ENCODE results near the gene PAX3.

The PAX3 gene

GRCh38 chr2:222203041-222203440 lies 95.8 kb downstream of the PAX3 start:
- H3K9ac ChIP-seq (ENCODE audit: low read length): no peak overlapping the region
- no peaks in the 10 kb centered on the region for H3K27me3 ChIP-seq (ENCODE audit: control insufficient read depth, insufficient read depth, low read length)

DNA sequence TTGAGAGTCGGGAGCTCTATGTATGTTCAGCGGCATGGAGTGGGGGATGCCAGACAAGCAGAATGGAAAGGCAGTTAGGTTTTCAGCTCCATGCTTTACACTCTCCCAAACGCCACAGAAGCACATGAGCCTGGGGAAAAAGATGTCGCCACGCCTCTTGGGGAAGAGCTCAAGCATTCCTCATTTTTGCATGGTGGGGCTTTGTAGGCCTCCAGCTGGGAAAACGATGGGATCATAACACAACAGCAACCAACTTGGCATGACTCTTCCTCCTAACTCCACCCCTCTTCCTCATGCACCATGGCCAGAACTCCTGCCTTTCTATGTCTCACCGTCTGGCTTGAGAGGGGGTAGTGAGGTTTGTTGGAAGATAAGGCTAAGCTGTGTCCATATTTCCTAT lies 102.6 kb downstream of the PAX3 start:
- Histone ChIP-seq H3K9me3 (ENCODE audit: control insufficient read depth, insufficient read depth, low read depth, low read length) (no peaks in the 10 kb centered on the region), H3K36me3 (ENCODE audit: control insufficient read depth, insufficient read depth, low read length) (no peaks in the 10 kb centered on the region), H3K9ac (ENCODE audit: low read length) (no peak overlapping the region), H3K27ac (ENCODE audit: low read depth, low read length) (no peak overlapping the region), H3K4me1 (ENCODE audit: control insufficient read depth, insufficient read depth, low read length) (peaks cover 6% of the 10 kb centered on the region; the same call in 1 of the 2 replicates), H3K27me3 (ENCODE audit: control insufficient read depth, insufficient read depth, low read length) (no peaks in the 10 kb centered on the region), H3K4me3 (ENCODE audit: low read depth, low read length) (no peak overlapping the region)

More at GRCh38 chr2:222203041-222203440, 95.8 kb downstream of the PAX3 start:
- Histone ChIP-seq H3K27ac (ENCODE audit: low read depth, low read length) (no peak overlapping the region), H3K4me3 (ENCODE audit: low read depth, low read length) (no peak overlapping the region), H3K4me1 (ENCODE audit: control insufficient read depth, insufficient read depth, low read length) (peaks cover 5% of the 10 kb centered on the region), H3K9me3 (ENCODE audit: control insufficient read depth, insufficient read depth, low read depth, low read length) (no peaks in the 10 kb centered on the region), H3K36me3 (ENCODE audit: control insufficient read depth, insufficient read depth, low read length) (no peaks in the 10 kb centered on the region)

- Histone ChIP-seq H3K4me3 (ENCODE audit: low read depth, low read length) (no peak overlapping the region), H3K9me3 (ENCODE audit: control insufficient read depth, insufficient read depth, low read depth, low read length) (no peaks in the 10 kb centered on the region), H3K27ac (ENCODE audit: low read depth, low read length) (no peak overlapping the region), H3K36me3 (ENCODE audit: control insufficient read depth, insufficient read depth, low read length) (no peaks in the 10 kb centered on the region), H3K4me1 (ENCODE audit: control insufficient read depth, insufficient read depth, low read length) (peaks cover 6% of the 10 kb centered on the region; the same call in 1 of the 2 replicates), H3K27me3 (ENCODE audit: control insufficient read depth, insufficient read depth, low read length) (no peaks in the 10 kb centered on the region), H3K9ac (ENCODE audit: low read length) (no peak overlapping the region)
Measured at GRCh38 chr2:222194669-222195068, 104.1 kb downstream of the PAX3 start.

GRCh38 chr2:222193328-222193983 lies 105.3 kb downstream of the PAX3 start:
- Histone ChIP-seq H3K4me1 (ENCODE audit: control insufficient read depth, insufficient read depth, low read length) (peaks cover 6% of the 10 kb centered on the region; the same call in 1 of the 2 replicates), H3K27ac (ENCODE audit: low read depth, low read length) (no peak overlapping the region), H3K4me3 (ENCODE audit: low read depth, low read length) (no peak overlapping the region), H3K9ac (ENCODE audit: low read length) (no peak overlapping the region), H3K27me3 (ENCODE audit: control insufficient read depth, insufficient read depth, low read length) (no peaks in the 10 kb centered on the region; the same call in 1 of the 2 replicates), H3K9me3 (ENCODE audit: control insufficient read depth, insufficient read depth, low read depth, low read length) (no peaks in the 10 kb centered on the region), H3K36me3 (ENCODE audit: control insufficient read depth, insufficient read depth, low read length) (no peaks in the 10 kb centered on the region)

GRCh38 chr2:222180619-222181018 lies 118.2 kb downstream of the PAX3 start:
- no peaks in the 10 kb centered on the region for H3K9me3 ChIP-seq (ENCODE audit: control insufficient read depth, insufficient read depth, low read depth, low read length)
- H3K27ac ChIP-seq (ENCODE audit: low read depth, low read length): no peak overlapping the region
- no peak overlapping the region for H3K4me3 ChIP-seq (ENCODE audit: low read depth, low read length)
- H3K9ac ChIP-seq (ENCODE audit: low read length): no peak overlapping the region
- no peaks in the 10 kb centered on the region for H3K36me3 ChIP-seq (ENCODE audit: control insufficient read depth, insufficient read depth, low read length)
- H3K4me1 ChIP-seq (ENCODE audit: control insufficient read depth, insufficient read depth, low read length): 0 out of 2 replicates have a peak, but pooled peaks cover 6% of the 10 kb centered on the region
- H3K27me3 ChIP-seq (ENCODE audit: control insufficient read depth, insufficient read depth, low read length): 0 out of 2 replicates have a peak, but pooled peaks cover 3% of the 10 kb centered on the region

DNA sequence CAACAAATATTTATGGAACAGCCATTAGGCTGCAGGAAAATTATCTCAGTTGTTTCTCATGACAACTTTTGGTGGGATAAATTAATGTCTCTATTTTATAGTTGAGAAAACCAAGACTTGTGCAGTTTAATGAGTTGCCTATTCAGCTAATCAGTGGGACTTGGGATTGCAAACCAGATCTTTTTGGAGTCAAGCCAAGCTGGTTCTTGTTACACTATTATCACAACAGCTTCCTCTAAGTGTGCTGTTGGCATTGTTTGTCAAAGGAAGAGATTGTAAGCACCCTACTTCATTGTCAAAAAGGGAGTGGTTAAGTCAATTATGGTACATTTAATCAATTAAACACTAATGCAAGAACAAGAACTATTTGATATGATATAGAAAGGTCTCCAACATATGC lies 119.2 kb downstream of the PAX3 start:
- peaks cover 3% of the 10 kb centered on the region; the same call in 1 of the 2 replicates for H3K27me3 ChIP-seq (ENCODE audit: control insufficient read depth, insufficient read depth, low read length)
- H3K9me3 ChIP-seq (ENCODE audit: control insufficient read depth, insufficient read depth, low read depth, low read length): no peaks in the 10 kb centered on the region
- H3K4me1 ChIP-seq (ENCODE audit: control insufficient read depth, insufficient read depth, low read length): peaks cover 7% of the 10 kb centered on the region; the same call in 1 of the 2 replicates
- H3K27ac ChIP-seq (ENCODE audit: low read depth, low read length): no peak overlapping the region
- H3K36me3 ChIP-seq (ENCODE audit: control insufficient read depth, insufficient read depth, low read length): no peaks in the 10 kb centered on the region
- H3K4me3 ChIP-seq (ENCODE audit: low read depth, low read length): no peak overlapping the region
- no peak overlapping the region for H3K9ac ChIP-seq (ENCODE audit: low read length)

- Histone ChIP-seq H3K9ac (ENCODE audit: low read length) (no peak overlapping the region), H3K27me3 (ENCODE audit: control insufficient read depth, insufficient read depth, low read length) (peaks cover 3% of the 10 kb centered on the region; the same call in 1 of the 2 replicates), H3K27ac (ENCODE audit: low read depth, low read length) (no peak overlapping the region), H3K4me3 (ENCODE audit: low read depth, low read length) (no peak overlapping the region), H3K9me3 (ENCODE audit: control insufficient read depth, insufficient read depth, low read depth, low read length) (no peaks in the 10 kb centered on the region), H3K36me3 (ENCODE audit: control insufficient read depth, insufficient read depth, low read length) (no peaks in the 10 kb centered on the region), H3K4me1 (ENCODE audit: control insufficient read depth, insufficient read depth, low read length) (peaks cover 15% of the 10 kb centered on the region; the same call in 1 of the 2 replicates)
Measured at GRCh38 chr2:222178450-222178849, 120.3 kb downstream of the PAX3 start.

DNA sequence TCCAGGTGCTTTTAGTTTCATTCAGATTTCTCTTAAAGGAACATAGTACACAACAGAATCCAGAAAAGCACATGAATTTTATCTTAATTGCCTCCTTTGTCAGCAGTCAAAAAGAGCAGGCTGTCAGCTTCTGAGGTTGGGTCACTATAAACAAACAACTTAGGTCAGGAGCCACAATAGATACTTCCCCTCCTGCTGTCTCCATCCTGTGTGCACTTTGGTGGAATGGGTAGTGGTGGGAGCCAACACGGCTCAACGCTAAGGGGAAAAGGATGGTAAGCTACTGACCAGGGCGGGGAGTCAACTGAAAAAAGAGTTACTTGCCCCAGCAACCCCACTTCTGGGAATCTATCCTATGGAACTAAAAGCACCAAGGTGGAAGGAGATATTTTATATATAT lies 121.9 kb downstream of the PAX3 start:
- peaks cover 15% of the 10 kb centered on the region; the same call in 1 of the 2 replicates for H3K4me1 ChIP-seq (ENCODE audit: control insufficient read depth, insufficient read depth, low read length)
- H3K36me3 ChIP-seq (ENCODE audit: control insufficient read depth, insufficient read depth, low read length): no peaks in the 10 kb centered on the region
- no peak overlapping the region for H3K9ac ChIP-seq (ENCODE audit: low read length)
- no peaks in the 10 kb centered on the region for H3K9me3 ChIP-seq (ENCODE audit: control insufficient read depth, insufficient read depth, low read depth, low read length)
- no peak overlapping the region for H3K27ac ChIP-seq (ENCODE audit: low read depth, low read length)
- H3K27me3 ChIP-seq (ENCODE audit: control insufficient read depth, insufficient read depth, low read length): peaks cover 3% of the 10 kb centered on the region; the same call in 1 of the 2 replicates
- H3K4me3 ChIP-seq (ENCODE audit: low read depth, low read length): no peak overlapping the region

DNA sequence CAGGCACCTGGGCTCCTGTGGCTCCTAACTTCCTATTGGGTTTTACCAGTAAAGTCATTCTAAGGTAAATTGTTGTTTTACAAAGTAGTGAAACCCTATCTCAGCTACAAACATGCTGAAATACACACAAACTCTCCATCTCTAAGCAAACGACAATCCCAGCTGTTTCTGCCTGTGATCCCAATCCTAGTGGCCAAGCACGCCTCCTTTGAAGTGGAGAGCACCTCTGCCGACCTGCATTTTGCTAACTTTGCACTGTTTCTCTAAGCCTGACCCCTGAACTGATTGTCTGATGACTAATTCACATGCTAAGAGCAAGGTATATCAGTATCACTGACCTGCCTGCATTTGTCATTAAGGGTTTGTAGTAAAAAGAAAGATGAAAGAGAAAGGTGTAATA lies 124.3 kb downstream of the PAX3 start:
- Histone ChIP-seq H3K27me3 (ENCODE audit: control insufficient read depth, insufficient read depth, low read length) (peaks cover 3% of the 10 kb centered on the region; the same call in 1 of the 2 replicates), H3K9ac (ENCODE audit: low read length) (no peak overlapping the region), H3K4me3 (ENCODE audit: low read depth, low read length) (no peak overlapping the region), H3K4me1 (ENCODE audit: control insufficient read depth, insufficient read depth, low read length) (peaks cover 15% of the 10 kb centered on the region; the same call in 1 of the 2 replicates), H3K27ac (ENCODE audit: low read depth, low read length) (no peak overlapping the region), H3K9me3 (ENCODE audit: control insufficient read depth, insufficient read depth, low read depth, low read length) (no peaks in the 10 kb centered on the region), H3K36me3 (ENCODE audit: control insufficient read depth, insufficient read depth, low read length) (no peaks in the 10 kb centered on the region)

DNA sequence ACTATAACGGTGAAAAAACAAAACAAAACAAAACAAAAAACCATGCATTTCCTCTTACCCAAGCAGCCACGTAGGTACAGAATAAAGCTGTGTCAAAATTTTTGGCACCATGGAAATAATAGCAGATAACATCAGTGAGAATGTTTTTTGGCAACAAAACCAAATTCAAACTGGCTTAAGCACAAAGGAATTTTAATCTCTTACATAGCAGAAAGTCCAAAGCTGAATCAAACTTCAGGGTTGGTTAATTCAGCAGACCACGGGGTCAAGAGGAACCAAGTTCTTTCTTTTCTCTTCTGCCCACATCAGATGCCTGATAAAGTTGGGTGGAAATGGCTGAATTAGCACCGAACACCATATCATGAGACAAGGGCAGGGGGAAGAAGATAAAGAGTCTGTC lies 129.5 kb downstream of the PAX3 start:
- Histone ChIP-seq H3K27ac (ENCODE audit: low read depth, low read length) (no peak overlapping the region), H3K27me3 (ENCODE audit: control insufficient read depth, insufficient read depth, low read length) (no peaks in the 10 kb centered on the region), H3K36me3 (ENCODE audit: control insufficient read depth, insufficient read depth, low read length) (no peaks in the 10 kb centered on the region), H3K9ac (ENCODE audit: low read length) (no peak overlapping the region), H3K4me3 (ENCODE audit: low read depth, low read length) (no peak overlapping the region), H3K4me1 (ENCODE audit: control insufficient read depth, insufficient read depth, low read length) (peaks cover 11% of the 10 kb centered on the region), H3K9me3 (ENCODE audit: control insufficient read depth, insufficient read depth, low read depth, low read length) (no peaks in the 10 kb centered on the region)

GRCh38 chr2:222167762-222168161 lies 131.0 kb downstream of the PAX3 start:
- no peaks in the 10 kb centered on the region for H3K27me3 ChIP-seq (ENCODE audit: control insufficient read depth, insufficient read depth, low read length)
- no peak overlapping the region for H3K4me3 ChIP-seq (ENCODE audit: low read depth, low read length)
- H3K4me1 ChIP-seq (ENCODE audit: control insufficient read depth, insufficient read depth, low read length): peaks cover 6% of the 10 kb centered on the region; the same call in 1 of the 2 replicates
- no peak overlapping the region for H3K27ac ChIP-seq (ENCODE audit: low read depth, low read length)
- H3K36me3 ChIP-seq (ENCODE audit: control insufficient read depth, insufficient read depth, low read length): no peaks in the 10 kb centered on the region
- H3K9me3 ChIP-seq (ENCODE audit: control insufficient read depth, insufficient read depth, low read depth, low read length): no peaks in the 10 kb centered on the region; the same call in 1 of the 2 replicates
- no peak overlapping the region for H3K9ac ChIP-seq (ENCODE audit: low read length)
